GM20431 (cell line): Measurements from ENCODE around the gene WNT7B.

Experiments used
- in situ Hi-C: fragments of 300-500 bp; cut with MseI, MboI; formaldehyde crosslinking; loops from one replicate; pipeline ENCODE4 v1.15.0; 2020; ENCODE audit warnings: low sequenced_read_pairs; ENCODE audit not compliant: unreplicated experiment

Gene WNT7B

DNA sequence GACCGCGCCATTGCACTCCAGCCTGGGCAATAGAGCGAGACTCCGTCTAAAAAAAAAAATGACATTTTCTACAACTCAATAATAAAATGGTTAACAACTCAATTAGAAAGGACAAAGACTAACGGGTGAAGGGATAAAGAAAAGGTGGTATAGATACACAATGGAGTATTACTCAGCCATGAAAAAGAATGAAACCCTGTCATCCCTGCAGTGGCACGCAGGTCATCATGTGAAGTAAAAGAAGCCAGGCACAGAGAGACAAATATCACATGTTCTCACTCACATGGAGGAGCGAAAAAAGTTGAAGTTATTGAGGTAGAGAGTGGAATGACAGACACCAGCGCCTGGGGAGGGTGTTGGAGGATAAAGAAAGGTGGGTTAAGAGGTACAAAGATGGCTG lies 39.0 kb downstream of the WNT7B start:
- in situ Hi-C loops = no loop called here

DNA sequence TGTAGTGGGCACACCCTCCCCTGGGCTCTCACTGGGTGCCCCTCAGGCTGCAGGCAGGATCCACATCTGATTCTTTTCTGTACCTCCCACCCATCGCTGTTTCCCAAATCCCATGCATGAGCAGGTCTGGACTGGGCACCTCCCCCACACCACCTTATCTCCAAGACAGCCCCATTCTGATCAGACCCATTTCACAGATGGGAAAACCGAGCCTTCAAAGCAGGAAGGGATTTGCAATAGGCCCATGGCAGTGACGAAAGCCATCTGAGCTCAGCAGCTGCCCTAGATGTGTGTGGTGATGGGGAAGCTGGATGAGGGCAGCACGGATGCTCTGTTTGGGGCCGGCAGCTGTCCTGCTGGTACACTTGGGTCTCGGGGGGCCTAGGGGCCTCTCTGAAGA lies 41.4 kb downstream of the WNT7B start:
- in situ Hi-C loops = no loop called here

DNA sequence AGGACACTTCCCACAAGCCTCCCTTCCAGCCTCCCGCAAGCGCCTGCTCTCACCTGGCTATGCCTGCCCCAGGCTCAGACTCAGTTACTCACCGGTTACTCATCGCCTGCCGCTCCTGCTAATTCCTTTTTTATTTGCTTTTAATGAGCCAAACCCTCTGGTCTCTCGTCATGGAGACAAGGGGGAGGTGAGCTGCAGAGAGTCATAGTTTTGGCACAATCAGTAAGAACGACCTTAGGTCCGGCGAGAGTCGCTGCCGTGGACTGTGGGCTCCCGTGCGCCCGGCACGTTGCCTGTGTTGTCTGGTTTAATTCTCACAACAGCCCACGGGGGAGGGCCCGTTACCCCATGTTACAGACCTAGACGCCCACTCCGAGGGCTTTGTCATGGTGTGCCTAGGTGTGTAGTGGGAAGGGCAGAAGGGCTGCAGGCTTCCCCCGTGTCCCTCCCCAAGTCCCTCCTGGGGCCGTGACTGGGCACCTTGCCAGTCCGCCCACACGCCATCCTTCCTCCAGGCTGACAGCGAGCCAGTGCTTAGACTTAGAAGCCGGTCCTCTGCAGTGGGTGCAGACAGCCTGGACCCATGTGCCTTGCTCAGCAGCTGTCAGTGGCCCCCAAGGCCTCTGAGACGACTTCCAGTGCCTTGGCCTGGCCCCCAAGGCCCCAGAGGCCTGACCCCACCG lies 42.2 kb downstream of the WNT7B start:
- in situ Hi-C loops = no loop called here

DNA sequence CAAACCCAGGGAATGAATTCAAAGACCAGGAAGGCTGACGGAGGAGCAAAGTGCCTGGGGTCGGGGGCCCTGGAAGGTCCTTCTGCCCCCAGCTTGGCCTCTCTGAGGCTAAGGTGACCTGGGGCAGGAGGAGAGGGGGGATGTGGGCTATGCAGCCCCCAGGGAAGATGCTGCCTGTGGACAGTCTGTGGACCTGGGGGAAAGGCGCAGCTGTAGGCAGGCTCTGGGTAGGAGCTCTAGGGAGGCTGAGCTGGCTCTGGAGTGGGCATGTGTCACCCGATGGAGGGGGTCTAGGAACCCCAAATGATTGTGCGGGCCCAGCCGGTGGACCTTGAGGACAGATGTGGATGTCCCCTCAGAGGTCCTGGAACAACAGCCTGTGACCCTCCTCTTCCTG lies 42.8 kb downstream of the WNT7B start:
- in situ Hi-C loops = no loop called here

DNA sequence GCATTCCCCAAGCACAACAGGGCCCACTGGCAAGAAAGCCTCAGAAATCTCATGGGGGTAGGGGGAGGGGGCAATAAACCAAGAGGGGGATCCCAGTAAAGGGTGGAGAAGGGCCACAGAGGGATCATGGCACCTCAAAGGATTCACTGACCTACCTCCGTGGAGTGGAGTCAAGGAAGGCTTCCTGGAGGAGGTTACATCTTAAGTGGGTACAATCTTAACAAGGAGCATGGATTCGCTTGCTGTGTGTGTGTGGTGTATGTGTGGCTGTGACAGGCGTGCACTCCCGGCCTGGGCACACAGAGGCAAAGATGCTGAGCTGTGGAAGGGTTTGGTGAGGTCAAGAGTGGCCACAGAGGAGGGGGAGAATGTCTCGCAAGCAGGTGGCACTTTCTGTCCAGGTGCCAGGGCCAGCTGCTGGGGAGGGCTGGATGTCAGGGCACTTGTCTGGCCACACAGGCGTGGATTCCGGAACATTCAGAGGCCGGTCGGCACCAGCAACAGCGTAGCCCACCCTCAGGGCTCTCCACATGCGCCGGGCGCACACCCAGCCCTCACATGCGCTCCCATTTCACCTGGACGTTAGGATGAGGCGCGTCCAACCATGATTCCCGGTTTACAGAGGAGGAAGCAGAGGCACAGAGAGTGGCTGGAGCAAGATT lies 43.3 kb downstream of the WNT7B start:
- in situ Hi-C loops = no loop called here

DNA sequence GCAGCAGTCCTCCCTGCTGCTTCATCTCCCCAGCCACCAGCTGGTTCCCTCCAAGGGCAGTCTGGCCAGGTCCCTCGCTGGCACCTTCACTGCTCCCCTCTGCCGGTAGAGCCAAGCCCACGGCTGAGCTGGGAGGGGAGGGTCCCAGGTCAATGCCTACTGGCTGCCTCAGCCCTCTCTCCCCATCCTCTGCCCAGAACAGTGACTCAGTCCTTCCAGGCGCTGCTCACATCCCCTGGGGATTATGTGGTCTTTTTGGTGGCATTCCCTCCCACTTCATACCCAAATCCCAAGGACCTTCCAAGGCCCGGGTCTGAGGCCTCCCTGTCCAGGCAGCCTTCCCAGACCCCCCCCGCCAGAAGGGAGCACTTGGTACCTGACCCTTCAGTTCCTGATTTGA lies 44.9 kb downstream of the WNT7B start:
- in situ Hi-C loops = no loop called here

DNA sequence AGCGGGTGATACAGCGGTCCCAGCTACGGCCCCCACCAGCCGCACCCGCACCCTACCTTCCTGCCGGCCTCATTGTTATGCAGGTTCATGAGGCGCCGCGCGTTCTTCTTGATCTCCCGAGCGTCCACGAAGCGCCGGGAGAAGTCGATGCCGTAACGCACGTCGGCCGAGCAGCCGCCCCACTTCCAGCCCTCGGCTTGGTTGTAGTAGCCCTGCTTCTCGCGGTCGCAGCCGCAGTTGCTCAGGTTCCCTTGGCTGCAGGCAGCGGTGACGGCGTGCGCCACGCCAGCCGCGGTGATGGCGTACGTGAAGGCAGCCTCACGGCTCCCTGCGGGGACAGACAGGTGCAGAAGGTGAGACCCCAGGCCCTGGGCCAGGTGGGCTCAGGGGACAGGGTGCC lies 45.9 kb downstream of the WNT7B start:
- in situ Hi-C loops = no loop called here

DNA sequence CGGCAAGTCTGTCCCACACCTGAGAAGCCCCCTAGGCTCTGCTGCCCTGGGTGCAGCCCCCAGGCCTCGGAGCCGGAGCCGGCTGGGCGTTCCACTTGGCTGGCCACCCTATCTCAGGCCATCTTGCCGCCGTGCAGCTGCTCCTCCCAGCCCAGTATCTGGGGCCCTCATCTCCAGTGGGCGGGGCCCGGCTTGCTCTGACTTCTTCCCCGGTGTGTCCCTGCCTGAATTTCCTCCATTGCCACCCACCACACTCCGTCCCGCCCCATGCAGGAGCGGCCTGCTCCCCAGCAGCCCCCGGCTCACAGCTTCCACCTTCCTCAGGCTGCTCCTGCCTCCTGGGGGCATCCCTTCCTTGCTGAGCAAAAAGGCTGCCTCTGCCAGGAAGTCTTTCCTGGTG lies 46.6 kb downstream of the WNT7B start:
- in situ Hi-C loops = no loop called here

DNA sequence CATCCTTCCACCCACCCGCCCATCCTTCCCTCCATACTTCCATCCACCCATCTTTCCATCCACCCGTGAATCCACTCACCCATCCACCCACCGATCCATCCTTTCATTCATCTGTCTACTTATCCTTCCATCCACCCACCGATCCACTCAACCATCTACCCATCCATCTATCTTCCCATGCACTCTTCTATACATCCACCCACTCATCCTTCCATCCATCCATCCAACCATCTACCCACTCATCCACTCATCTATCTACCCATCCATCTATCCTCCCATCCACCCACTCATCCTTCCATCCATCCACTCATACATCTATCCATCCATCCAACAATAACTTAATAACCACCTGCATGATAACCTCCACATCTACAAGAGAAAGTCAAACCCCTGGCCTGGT lies 47.3 kb downstream of the WNT7B start:
- in situ Hi-C loops = no loop called here

DNA sequence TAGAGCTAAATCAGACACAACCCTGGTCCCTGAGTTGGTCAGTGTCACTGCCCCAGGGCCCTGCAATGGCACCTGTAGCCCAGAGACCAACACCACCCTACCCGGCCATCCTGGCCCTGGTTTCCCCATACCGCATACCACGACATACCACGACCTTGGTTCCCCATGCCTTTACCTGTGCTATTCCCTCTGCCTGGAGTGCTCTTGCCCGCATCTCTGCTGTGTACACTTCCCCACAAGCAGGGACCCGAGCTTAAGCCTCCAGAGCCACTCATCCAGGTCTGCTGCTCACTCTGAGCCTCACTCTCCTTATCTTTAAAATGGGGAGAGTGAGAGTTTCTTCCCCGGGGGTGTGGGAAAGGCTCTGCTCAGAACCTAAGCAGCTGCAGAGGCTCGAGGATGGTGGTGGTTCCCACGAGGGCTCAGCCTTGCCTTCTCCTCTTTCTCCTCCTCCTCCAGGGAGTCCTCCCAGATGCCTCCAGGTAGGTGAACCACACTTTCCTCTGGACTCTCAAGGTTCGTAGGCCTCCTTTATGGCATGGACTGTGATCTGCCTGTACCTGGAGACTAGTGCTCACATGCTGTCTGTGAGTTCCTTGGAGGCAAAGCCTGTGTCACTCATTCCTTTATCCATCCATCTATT lies 48.1 kb downstream of the WNT7B start:
- in situ Hi-C loops = no loop called here

DNA sequence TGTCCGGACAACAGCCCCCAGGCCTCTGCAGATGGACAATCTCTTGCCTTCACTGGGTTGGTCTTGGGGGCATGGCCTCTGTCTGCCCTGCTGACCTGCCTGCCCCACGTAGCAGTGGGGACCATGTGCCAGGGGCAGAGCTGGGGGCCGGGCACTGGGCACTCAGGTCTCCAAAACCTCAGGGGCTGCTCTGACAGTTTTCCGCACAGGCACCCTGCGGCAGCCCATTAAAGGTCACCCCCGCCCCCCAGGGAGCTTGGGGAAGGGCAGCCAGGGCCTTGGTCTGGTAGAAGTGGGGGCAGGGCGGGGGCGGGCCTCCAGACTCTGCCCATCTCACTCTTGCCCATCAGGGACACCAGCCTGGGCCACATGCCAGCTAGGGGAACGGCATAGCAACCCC lies 49.9 kb downstream of the WNT7B start:
- in situ Hi-C loops = no loop called here

DNA sequence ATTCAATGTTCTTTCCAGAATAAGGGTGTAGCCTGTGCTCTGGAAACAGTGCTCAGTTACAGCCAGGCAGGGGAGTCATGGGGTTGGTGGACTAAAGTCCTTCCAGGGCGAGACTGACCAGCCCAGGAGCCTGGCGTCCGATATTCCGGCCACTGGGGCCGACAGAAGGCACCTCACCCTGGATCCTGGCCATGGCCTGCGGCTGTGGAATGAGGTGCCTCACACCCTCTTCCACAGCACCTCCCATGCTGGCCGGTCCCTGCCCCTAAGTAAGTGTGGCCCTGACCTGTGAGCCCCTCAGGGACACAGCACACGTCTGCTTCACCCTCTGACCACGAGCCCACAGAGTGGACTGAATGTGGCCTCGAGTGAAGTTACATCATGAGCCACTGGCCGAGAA lies 50.5 kb downstream of the WNT7B start:
- in situ Hi-C loops = no loop called here

DNA sequence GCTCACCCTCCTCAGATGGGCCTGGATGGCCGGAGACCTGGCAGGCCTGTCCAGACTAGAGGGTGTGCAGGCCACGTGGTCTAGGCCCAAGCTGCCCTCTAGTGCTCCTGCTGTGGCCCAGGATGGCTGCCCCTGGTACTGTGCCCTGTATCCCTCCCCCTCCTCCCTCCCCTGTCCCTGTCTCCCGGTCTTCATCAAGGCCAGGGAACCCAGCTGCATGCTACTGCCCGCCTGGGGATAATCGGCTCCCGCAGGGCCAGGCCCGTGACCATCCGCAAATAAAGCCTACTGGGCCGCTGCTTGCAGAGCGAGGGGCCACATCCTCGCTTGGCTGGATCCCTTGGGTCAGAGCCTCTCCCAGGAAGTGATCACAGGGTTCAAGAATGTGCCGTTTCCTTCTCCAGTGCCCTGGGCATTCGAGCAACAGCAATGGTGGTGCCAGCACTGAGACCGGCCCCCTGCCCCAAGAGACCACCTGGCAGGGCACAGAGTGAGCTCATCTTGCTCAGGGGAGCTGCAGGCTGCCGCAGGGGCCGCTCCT lies 51.1 kb downstream of the WNT7B start:
- in situ Hi-C loops = no loop called here

DNA sequence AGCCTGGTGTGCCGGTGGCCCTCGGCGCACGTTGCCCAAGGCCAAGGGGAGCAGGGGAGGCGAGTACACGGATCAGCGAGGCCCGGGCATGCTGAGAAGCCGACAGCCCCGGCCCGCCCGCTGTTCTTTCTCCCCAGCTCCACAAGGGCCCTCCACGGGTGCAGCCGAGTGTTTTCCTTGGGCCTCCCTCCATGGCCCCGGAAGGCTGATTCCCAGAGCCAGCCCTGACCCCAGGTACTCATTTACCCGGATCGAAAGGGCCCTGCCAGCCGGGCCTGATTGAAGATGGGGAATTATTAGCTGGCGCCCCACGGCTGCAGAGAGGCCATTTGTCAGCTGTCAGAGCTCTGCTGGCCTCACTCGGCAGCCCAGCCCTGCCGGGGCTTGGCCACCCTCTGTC lies 53.1 kb downstream of the WNT7B start:
- in situ Hi-C loops = no loop called here

DNA sequence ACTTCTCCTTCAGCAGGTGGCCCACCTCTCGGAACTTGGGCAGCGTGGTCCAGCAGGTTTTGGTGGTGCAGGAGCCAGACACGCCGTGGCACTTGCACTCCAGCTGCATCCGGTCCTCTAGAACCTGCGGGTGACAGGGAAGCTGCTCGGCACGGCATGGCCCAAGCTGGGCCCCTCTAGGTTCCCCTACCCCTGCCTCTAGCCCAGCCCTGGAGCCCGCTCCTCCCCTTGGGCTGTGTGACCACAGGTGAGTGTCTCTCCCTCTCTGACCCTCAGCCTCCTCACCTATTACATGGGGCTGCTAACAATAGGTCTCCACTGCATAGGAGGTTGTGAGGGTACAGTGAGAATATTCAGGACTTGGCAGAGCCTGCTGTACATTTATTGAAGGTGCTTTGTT lies 53.8 kb downstream of the WNT7B start:
- in situ Hi-C loops = no loop called here

DNA sequence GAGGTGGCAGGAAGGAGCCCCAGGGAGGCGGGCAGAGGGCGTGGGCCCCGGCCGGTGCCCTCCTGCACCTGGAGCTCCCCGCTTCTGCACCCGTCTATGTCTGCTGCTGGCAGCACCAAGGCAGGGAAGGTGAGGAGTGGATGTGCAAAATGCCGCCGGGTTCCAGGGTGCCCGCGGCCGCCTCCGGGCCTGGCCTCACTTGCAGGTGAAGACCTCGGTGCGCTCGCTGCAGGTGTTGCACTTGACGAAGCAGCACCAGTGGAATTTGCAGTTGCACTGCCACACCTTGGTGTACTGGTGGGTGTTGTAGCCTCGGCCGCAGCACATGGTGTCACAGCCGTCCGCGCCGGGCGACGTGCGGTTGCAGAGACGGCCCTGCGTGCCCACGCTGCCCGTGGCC lies 54.3 kb downstream of the WNT7B start:
- in situ Hi-C loops = no loop called here

DNA sequence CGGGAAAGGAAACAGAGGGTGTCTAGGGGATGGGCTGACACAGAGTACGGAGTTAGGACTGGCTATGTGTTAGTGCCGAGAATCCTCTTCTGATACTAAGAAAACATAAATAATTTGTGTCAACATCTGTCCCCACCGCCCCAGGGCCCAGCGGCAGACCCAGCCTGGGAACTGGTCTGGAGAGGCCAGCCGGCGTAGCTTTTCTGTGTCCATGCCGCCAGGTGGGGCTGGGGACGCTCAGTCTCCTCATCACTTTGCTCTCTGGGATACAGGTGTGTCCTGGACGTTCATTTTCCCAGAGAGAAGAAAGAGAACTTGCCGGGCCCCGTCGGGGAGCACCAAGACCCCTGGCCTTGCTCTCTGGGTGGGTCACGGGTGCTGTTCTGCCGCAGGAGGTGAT lies 54.7 kb downstream of the WNT7B start:
- in situ Hi-C loops = no loop called here

DNA sequence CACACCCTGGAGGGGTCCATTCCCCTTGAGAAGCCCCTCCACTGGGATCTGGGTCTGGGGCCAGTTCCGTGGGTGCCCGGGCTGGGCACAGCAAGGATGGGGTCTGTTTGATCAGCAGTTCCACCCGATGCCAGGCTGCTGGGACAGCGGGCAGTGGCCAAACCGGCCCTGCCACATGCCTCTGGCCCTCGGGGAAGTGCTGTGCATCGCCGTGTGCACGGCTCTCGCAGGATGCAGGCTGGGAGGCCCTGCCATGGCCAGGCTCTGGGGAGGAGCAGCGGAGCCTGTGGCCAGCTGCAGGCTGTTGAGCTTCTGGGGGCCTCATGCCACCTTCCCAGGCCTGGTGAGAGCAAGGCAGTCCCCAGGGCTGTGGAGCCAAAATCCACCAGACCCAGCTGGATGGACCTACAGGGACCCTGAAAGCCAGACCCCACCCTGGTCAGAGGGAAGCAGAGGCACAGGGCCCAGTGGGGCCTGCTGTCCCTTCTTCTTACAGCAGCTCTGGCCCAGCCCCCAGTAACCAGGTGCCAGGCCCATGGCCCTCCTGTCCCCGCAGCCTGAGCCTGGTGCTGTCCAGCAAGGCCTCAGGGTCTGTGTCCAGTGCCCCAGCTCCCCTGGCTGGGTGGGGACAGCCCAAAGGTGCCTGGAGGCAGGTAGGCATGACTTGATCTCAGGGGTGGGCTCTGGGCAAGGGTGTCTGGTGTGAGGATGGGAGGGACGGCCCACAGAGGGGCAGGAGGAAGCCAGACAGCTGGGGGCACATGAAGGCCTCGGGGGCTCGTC lies 57.3 kb downstream of the WNT7B start:
- in situ Hi-C loops = no loop called here

DNA sequence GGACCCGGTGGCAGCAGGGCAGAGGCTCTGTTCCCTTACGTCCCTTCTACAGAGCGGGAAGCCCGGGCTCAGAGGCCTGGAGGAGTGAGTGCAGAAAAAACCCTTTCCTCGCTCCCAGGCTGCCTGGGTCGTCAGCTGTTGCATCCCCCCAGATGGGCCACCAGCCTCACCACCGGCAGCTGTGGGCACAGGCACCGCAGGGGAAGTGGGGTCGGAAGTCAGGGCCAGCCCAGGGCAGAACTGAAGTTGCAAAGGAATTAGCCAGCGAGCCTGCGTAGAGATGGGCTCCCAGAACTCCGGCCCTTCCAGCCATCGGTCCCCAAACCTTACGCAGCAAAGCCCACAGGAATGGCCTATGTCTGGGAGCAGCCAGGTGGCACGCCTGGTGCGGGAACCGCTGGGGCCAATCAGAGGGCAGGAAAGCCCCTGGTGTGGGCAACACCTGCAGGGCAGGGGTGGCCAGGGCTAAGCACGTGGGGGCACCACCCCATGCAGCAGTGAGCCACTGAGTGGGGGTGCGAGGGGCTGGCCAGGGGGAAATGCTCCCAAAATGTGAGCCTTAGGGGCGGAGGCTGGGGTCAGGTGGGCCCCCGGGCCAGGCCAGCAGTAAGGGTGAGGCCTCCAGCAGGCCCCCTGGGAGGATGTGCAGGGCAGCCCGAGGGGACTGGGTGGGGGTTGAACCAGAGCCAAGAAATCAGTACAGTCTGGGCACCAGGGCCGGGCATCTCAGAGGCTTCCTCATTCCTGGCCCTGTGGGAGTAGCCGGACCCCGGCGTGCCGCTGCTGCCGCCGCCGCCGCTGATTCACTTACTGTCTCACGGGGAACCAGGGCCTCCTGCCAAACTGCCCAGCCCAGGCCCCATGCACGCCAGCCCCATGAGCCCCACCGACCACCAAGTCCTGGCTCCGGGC lies 58.2 kb downstream of the WNT7B start:
- in situ Hi-C loops = no loop called here
